ENCODE measurements around the gene CSF1. TPM values are rescaled to one million over a fixed set of nuclear protein-coding genes. Genes with fewer than 3 reads are reported as not detected.

Gene CSF1
- total RNA-seq, 1 donor from 2014 or later = 140 TPM

GRCh38 chr1:109926662-109927300, 16.1 kb downstream of the CSF1 start:
- Histone ChIP-seq H3K9me3 (no peaks in the 10 kb centered on the region), H3K27ac (peak overlapping the region; percentile 83 to 89), H3K36me3 (peaks cover 53 to 71% of the 10 kb centered on the region in 2 donors), H3K4me1 (peaks cover 14 to 43% of the 10 kb centered on the region in 2 donors), H3K27me3 (no peaks in the 10 kb centered on the region), H3K4me3 (no peak overlapping the region)
- intact Hi-C loops (cut with DNase I) = loop anchor here (5.0 kb wide), 1 partner anchor 39 kb away; no protein-coding TSS in a partner anchor
- peak in 1 of 2 donors; percentile 73 for DNase-seq (ENCODE audit: low spot score in 2 of 2)
- TF ChIP-seq CTCF (IDR thresholded peaks at IDR 0.05) = no peak

- no peaks in the 10 kb centered on the region for H3K9me3 ChIP-seq
- intact Hi-C loops (cut with DNase I) = loop anchor here (5.0 kb wide), 1 partner anchor 40 kb away; no protein-coding TSS in a partner anchor
- peak in 1 of 2 donors; percentile 62 for DNase-seq (ENCODE audit: low spot score in 2 of 2)
- peak overlapping the region; percentile 83 to 89 for H3K27ac ChIP-seq
- no peak for TF ChIP-seq CTCF (IDR thresholded peaks at IDR 0.05)
- peaks cover 47 to 65% of the 10 kb centered on the region in 2 donors for H3K36me3 ChIP-seq
- H3K4me1 ChIP-seq = peaks cover 14 to 43% of the 10 kb centered on the region in 2 donors
- no peak overlapping the region for H3K4me3 ChIP-seq
- no peaks in the 10 kb centered on the region for H3K27me3 ChIP-seq
These were observed 16.7 kb downstream of the CSF1 start for GRCh38 chr1:109927356-109927755.

- Histone ChIP-seq H3K4me1 (peaks cover 14 to 43% of the 10 kb centered on the region in 2 donors), H3K36me3 (peaks cover 42 to 60% of the 10 kb centered on the region in 2 donors), H3K27ac (peak overlapping the region; percentile 83 to 89), H3K4me3 (no peak overlapping the region), H3K27me3 (no peaks in the 10 kb centered on the region), H3K9me3 (no peaks in the 10 kb centered on the region)
- DNase-seq (ENCODE audit: low spot score in 2 of 2) = peak; percentile 43 to 87
- no peak for TF ChIP-seq CTCF (IDR thresholded peaks at IDR 0.05)
- intact Hi-C loops (cut with DNase I) = loop anchor here (5.0 kb wide), 1 partner anchor 41 kb away; no protein-coding TSS in a partner anchor
These were observed 17.3 kb downstream of the CSF1 start for GRCh38 chr1:109927911-109928321.

- DNase-seq (ENCODE audit: low spot score in 2 of 2) = peak in 1 of 2 donors; percentile 64
- intact Hi-C loops (cut with DNase I) = loop anchor here (5.0 kb wide), 1 partner anchor 41 kb away; no protein-coding TSS in a partner anchor
- no peak for TF ChIP-seq CTCF (IDR thresholded peaks at IDR 0.05)
These were observed 18.0 kb downstream of the CSF1 start for GRCh38 chr1:109928591-109929111.

GRCh38 chr1:109929170-109929569, 18.5 kb downstream of the CSF1 start:
- Histone ChIP-seq H3K27me3 (no peaks in the 10 kb centered on the region), H3K4me3 (no peak overlapping the region), H3K9me3 (no peaks in the 10 kb centered on the region), H3K27ac (peak overlapping the region; percentile 83 to 89), H3K36me3 (peaks cover 30 to 47% of the 10 kb centered on the region in 2 donors), H3K4me1 (peaks cover 14 to 45% of the 10 kb centered on the region in 2 donors)
- intact Hi-C loops (cut with DNase I) = loop anchor here (5.0 kb wide), 1 partner anchor 42 kb away; no protein-coding TSS in a partner anchor
- DNase-seq (ENCODE audit: low spot score in 2 of 2) = peak in 1 of 2 donors; percentile 62
- no peak for TF ChIP-seq CTCF (IDR thresholded peaks at IDR 0.05)

More at GRCh38 chr1:109928591-109929111, 18.0 kb downstream of the CSF1 start:
- Histone ChIP-seq H3K36me3 (peaks cover 34 to 52% of the 10 kb centered on the region in 2 donors), H3K4me3 (no peak overlapping the region), H3K27me3 (no peaks in the 10 kb centered on the region), H3K4me1 (peaks cover 14 to 44% of the 10 kb centered on the region in 2 donors), H3K9me3 (no peaks in the 10 kb centered on the region), H3K27ac (peak overlapping the region; percentile 83 to 89)

Measured in ascending aorta (tissue), 2 donors.